NCI-H2227 (cell line): ENCODE measurements around the gene PIGQ.

Experiments
- DNase-seq: peaks from one replicate; lab custom pipeline; 2025; ENCODE audit not compliant: unreplicated experiment; lab: John Stamatoyannopoulos, UW

PIGQ gene

DNA sequence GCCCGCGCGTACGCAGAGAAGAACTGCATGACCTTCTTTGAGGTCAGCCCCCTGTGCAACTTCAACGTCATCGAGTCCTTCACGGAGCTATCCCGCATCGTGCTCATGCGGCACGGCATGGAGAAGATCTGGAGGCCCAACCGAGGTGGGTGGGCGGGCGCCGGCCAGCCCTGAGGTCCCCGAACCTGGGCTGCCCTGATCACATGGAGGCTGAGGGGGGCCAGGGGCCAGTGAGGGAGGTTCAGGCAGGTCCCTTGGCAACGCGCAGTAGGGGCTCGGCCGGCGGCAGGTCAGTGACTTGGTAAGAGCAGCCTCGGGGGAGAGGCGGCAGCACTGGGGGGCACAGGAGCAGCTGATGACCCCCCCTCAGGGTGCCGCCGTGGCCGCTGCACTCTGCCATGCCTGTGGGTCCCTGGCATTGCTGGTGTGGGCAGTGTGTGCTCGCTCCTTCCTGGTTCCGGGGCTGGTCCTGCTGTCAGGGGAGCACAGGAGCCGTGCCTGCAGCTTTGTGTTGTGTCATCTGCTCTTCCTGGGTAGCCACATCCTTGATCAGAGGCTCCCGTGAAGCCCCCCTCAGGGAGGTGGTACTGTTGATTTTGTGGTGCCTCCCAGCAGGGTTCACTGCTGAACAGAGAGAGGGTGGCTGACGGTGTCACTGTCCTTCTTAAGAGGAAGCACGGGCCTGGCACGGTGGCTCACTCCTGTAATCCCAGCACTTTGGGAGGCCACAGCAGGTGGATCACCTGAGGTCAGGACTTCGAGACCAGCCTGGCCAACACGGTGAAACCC is 56.4 kb downstream of the PIGQ start:
- no peak for DNase-seq

DNA sequence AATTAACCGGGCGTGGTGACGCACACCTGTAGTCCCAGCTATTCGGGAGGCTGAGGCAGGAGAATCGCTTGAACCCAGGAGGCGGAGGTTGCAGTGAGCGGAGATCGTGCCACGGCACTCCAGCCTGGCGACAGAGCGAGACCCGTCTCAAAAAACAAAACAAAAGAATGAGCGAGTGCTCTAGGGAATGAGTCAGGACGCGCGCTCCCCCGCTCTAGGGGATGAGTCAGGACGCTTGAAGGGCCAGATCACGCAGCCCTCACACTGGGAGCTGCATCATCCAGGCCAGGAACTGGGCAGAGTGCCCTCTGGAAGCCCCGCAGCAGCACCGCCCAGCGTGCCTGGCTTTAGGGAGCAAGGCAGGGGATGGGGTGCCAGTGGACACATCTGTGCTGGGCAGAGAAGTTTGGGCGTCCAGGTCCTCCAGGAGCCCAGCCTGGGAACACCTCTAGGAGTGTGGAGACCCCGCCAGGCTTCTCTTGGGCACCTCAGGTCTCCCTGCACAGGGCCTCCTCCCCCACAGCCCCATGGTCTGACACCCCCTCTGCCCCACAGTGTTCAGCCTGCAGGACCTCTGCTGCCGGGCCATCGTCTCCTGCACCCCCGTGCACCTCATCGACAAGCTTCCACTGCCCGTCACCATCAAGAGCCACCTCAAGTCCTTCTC is 57.2 kb downstream of the PIGQ start:
- no peak for DNase-seq

DNA sequence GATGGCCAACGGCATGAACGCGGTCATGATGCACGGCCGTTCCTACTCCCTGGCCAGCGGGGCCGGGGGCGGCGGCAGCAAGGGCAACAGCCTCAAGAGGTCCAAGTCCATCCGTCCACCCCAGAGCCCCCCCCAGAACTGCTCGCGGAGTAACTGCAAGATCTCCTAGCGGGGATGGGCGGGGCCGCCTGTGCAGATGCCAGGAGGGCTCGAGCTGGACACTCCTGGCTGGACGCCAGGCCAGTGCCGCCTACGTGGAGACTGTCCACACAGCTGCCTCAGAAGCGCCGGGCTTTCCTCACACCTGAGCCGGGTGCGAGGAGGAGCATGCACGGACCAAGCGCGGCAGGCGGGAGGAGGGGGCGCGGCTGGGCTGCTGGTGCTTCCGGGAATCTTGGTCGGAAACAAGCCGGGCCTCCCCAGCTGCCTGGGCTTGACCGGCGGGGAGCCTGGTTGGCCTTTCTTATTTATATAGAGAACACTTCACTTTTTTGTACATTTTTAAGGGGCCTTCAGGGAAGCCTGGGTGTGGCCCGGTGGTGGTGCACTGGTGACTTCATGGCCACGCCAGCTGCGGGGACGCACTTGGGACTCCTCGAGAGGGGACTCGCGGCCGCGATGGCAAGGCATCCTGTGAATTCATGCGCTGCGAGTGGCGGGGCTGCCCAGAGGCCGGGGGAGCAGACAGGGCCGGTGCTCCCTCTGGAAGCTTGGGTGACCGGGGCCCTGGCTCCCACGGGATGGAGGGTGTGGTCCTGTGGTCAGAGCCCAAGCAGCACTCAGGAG is 57.9 kb downstream of the PIGQ start:
- DNase-seq = no peak

DNA sequence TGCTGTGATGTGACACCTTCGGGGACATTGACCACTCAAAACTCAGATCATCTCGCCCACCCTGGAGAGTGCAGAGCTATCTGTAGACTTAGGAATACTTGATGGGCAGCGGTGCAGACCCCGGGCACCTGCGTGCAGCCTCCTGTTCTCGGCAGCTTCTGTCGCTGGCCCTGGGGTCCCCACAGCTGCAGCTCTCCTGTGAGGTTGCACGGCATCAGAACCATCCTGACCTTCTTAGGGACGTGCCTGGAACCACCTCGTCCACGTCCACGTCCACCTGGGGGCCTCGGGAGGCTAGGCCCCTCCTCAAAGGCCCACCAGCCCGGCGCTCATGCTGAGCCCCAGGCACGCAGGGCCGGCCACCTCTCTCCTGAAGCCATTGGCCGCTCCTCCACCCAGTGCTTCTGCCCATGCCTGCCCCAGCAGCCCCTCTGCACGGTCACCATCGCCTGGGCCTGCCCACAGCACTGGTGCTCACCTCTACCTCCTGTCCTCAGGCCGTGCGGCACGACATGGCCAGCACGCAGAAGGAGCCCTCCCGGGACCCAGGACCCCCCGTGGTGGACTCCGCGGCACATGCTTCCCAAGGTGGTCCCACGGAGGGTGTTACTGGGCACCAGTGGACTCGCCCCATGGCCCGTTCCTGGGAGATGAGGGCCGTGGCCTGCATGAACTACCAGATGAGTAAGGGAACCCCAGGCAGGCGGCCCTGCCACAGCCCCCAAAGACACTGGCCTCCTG is 58.7 kb downstream of the PIGQ start:
- no peak for DNase-seq

DNA sequence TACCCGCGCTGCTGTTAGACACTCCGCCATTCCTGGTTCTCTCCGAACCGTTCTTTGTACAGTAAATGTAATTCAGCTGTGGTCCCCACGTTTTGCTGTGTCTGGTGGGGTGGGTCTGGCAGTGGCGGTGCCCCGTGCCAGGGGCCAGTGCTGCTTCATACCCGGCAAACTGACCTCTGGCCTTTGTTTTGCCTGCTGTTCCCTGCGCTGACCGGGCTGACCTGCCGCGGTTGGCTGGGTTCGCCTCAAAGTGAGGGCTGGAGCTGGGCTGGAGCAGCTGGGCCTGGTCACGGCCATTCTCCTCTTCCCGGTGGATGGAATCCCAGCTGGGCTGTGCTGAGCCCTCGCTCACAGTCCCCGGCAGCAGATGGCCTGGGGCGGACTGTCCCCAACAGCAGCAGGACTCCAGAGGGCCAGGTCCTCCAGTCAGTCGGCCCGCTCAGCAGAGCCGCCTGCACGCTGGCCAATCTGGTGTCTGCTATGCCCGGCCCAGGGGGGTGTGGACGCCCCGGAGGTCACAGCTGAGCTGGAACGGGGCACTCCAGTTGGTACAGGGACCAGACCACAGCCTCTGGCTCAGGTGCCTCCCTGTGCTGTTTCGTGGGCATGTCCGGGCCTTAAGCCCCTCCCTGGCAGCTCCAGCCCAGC is 59.5 kb downstream of the PIGQ start:
- DNase-seq = peak; percentile 55

DNA sequence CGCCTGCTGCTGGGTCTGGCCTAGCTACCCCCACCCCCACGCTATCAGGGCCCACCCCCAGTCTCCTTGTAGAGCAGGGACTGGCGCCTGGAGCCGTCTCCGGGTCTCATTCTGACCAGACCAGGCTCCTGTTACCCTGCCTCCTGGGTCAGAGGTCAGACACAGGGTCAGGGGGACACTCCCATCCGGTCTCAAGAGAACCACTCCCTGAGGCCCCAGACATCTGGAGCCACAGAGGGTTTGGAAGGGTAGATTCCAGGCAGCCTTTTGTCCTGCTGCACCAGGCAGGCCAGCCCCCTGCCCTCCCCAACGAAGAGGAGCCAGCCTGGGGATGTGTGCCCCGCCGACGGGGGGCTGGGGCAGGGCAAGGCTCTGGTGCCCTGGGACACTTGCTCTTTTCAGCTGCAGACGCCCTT is 60.1 kb downstream of the PIGQ start:
- no peak for DNase-seq

DNA sequence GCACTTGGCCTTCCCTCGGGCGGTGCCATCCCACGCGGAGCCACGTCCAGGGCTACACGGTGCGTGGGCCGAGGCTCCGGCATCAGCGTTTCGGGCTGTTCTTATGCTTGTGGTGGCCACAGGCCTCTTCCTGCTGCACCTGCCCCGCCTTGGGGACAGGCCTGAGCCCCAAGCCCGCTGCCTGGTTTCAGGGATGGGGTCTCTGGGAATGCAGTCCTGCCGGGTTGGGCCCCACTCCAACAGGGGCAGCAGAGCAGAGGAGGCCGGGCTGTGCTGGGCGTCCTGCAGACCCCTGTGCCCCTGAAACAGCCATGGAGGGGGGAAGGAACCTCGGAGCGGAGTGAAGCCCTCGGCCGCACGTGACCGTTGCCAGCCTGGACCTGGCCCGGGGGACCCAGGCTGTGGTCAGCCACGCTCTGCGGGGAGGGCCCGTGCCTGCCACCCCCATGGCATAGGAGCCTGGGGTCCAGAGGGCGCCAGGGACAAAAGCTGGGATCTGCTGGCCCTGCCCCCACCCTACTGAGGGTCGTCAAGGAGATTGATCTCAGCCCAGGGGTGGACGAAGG is 60.6 kb downstream of the PIGQ start:
- DNase-seq = no peak

DNA sequence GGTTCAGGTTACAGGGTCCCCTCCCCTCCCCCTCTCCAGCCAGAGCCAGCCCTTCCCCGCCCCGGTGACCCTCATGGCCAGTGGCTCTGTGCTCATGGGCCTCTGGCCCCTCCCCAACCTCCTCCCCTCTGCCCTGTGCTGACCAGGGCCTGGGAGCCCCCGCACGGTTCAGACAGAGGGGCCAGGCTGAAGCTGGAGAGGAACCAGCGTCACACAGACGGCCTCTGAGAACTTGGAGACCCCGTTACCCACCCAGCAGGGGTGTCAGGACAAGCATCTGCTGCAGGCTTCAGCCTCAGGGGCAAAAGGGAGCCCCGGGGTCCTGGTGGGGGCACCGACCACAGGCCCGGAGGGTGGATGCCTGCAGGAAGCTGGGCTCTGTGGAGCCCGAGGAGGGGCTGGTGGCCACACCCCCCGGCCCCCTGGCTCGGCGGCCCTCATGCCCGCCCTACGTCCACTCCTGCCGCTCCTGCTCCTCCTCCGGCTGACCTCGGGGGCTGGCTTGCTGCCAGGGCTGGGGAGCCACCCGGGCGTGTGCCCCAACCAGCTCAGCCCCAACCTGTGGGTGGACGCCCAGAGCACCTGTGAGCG is 61.1 kb downstream of the PIGQ start, which contains the start of gene WFIKKN1:
WFIKKN1 (plus strand) TSS at position 171 of the 591 bp plus-strand sequence; CDS start at position 440, 269 bp downstream.
- peak; percentile 39 for DNase-seq

DNA sequence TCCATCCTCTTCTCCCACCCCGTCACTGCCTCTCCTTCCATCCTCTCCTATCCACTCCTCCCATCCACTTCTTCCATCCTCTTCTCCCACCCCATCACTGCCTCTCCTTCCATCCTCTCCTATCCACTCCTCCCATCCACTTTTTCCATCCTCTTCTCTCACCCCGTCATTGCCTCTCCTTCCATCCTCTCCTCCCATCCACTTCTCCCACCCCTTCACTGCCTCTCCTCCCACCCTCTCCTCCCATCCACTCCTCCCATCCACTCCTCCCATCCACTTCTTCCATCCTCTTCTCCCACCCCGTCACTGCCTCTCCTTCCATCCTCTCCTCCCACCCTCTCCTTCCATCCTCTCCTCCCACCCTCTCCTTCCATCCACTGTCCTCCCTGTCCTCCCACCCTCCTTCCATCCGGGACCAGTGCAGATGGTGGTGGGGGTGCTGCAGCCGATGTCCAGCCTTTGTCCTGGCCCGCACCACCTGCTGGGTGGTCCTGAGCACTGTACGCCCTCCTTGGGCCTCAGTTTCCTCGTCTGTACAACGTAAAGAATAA is 62.1 kb downstream of the PIGQ start:
- no peak for DNase-seq

DNA sequence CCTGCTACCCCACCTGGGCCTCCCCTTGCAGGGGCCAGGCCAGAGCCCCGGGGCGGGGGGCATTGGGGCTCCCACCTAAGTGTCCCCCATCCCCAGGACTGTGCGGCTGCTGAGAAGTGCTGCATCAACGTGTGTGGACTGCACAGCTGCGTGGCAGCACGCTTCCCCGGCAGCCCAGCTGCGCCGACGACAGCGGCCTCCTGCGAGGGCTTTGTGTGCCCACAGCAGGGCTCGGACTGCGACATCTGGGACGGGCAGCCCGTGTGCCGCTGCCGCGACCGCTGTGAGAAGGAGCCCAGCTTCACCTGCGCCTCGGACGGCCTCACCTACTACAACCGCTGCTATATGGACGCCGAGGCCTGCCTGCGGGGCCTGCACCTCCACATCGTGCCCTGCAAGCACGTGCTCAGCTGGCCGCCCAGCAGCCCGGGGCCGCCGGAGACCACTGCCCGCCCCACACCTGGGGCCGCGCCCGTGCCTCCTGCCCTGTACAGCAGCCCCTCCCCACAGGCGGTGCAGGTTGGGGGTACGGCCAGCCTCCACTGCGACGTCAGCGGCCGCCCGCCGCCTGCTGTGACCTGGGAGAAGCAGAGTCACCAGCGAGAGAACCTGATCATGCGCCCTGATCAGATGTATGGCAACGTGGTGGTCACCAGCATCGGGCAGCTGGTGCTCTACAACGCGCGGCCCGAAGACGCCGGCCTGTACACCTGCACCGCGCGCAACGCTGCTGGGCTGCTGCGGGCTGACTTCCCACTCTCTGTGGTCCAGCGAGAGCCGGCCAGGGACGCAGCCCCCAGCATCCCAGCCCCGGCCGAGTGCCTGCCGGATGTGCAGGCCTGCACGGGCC is 62.9 kb downstream of the PIGQ start:
- DNase-seq = no peak

DNA sequence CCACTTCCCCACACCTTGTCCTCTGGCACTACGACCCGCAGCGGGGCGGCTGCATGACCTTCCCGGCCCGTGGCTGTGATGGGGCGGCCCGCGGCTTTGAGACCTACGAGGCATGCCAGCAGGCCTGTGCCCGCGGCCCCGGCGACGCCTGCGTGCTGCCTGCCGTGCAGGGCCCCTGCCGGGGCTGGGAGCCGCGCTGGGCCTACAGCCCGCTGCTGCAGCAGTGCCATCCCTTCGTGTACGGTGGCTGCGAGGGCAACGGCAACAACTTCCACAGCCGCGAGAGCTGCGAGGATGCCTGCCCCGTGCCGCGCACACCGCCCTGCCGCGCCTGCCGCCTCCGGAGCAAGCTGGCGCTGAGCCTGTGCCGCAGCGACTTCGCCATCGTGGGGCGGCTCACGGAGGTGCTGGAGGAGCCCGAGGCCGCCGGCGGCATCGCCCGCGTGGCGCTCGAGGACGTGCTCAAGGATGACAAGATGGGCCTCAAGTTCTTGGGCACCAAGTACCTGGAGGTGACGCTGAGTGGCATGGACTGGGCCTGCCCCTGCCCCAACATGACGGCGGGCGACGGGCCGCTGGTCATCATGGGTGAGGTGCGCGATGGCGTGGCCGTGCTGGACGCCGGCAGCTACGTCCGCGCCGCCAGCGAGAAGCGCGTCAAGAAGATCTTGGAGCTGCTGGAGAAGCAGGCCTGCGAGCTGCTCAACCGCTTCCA is 63.7 kb downstream of the PIGQ start:
- DNase-seq = no peak
